Omental fat pad (tissue), 4 donors: Measurements from ENCODE around the gene SYT12. TPM values are rescaled to one million over a fixed set of nuclear protein-coding genes. Genes with fewer than 3 reads are reported as not detected.

Source experiments
- ATAC-seq: fragments of 150-250 bp; one replicate; pipeline ENCODE4 v1.9.1; 2016; ENCODE audit warnings: mild to moderate bottlenecking, moderate library complexity; ENCODE audit not compliant: low FRiP score
- DNase-seq: peaks from one replicate; pipeline ENCODE4 v3.0.0-alpha.2; 2019; ENCODE audit warnings: low spot score
- CTCF ChIP-seq, 3 donors: fragments of 450-650 bp; IDR thresholded peaks; one replicate each; pipeline ENCODE4 v1.5.1; 2016 to 2017; ENCODE audit warnings: antibody characterized with exemption in 3 of 3, mild to moderate bottlenecking in 3 of 3, moderate library complexity in 2 of 3
- total RNA-seq, 4 donors: library from RNA; depleted of rRNA; stranded (reverse); fragments of >200 nt; gene quantifications; one replicate each; pipeline ENCODE4 v1.1.0, GENCODE V29; 2016

Gene SYT12
- total RNA-seq, 4 donors from 2014 or later = 0.36 to 1.8 (median 0.37) TPM; not detected in 1

GRCh38 chr11:67060111-67060522, 37.2 kb downstream of the SYT12 start:
- no peak for ATAC-seq
- DNase-seq = no peak
- TF ChIP-seq CTCF (IDR thresholded peaks at IDR 0.05) = no peak

GRCh38 chr11:67062526-67063373, 39.8 kb downstream of the SYT12 start:
- no peak for TF ChIP-seq CTCF (IDR thresholded peaks at IDR 0.05)
- ATAC-seq (no peak), DNase-seq (no peak)

- ATAC-seq = no peak
- no peak for DNase-seq
- TF ChIP-seq CTCF (IDR thresholded peaks at IDR 0.05) = no peak
These were observed 43.4 kb downstream of the SYT12 start for GRCh38 chr11:67066333-67066709.

- no peak for TF ChIP-seq CTCF (IDR thresholded peaks at IDR 0.05)
- ATAC-seq (peak; percentile 81), DNase-seq (peak; percentile 67)
These were observed 48.7 kb downstream of the SYT12 start for GRCh38 chr11:67071420-67072284.

- DNase-seq = no peak
- no peak for ATAC-seq
- TF ChIP-seq CTCF (IDR thresholded peaks at IDR 0.05) = no peak
These were observed 49.4 kb downstream of the SYT12 start for GRCh38 chr11:67072295-67072694.

GRCh38 chr11:67073908-67074307, 51.0 kb downstream of the SYT12 start:
- DNase-seq (no peak), ATAC-seq (no peak)
- no peak for TF ChIP-seq CTCF (IDR thresholded peaks at IDR 0.05)
